D341Med (cell line): ENCODE measurements around the gene CHSY1.

Experiments used
- DNase-seq: peaks from one replicate; pipeline ENCODE4 v3.0.0; 2012; ENCODE audit warnings: low spot score

The CHSY1 gene

DNA sequence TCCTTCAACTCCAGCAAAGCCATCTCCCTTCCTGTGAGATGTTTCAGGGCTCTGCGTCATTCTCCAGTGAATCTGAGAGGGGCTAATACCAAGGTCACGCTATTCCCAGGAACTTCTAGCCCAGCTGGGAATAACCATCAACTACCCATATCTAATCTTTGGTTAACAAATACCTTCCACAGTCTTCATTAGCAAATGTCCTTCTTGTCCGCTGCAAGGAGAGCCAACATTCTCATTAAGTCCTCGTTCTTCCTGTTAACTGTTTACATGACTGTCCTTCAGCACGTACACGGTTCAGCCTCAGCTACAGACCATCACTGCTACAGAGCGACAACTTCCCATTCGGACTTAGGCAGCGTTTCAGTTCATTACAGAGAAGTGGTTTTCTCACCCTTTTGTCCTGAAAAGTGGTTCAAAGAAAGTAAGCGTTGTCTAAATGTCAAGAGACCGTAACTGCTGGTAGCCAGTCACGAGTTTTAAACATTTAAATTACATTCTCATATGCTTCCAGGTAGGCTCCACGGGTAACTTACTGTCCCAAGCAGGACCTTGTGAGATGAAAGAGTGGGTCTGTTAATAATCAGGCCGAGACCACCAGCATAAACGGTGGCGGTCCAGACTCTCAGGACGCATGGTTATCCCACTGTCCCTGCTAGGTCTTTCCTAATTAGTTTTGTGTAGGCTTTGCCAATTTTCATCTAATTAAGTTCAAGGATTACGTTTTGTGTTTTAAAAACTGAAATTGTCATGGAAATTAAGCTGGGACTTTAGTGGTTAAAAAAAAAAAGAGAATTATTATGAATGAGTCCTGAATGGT is 63.8 kb downstream of the CHSY1 start:
- DNase-seq = no peak

DNA sequence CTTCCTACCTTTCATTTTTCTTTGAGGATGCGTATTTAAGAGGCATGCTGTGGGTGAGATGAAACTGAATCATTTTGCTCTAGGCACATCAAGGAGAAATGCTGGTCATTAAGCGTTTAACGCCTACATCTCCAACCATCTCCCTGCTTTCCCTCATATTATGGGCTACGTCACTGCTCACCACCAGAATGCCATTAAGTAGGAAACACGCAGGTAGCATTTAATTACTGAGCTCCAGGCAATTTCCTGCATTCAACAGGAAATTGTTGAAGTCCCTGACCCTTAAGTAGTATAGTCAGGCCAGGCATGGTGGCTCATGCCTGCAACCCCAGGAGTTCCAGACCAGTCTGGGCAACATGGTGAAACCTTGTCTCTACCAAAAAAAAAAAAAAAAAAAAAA is 66.1 kb downstream of the CHSY1 start:
- DNase-seq = no peak

DNA sequence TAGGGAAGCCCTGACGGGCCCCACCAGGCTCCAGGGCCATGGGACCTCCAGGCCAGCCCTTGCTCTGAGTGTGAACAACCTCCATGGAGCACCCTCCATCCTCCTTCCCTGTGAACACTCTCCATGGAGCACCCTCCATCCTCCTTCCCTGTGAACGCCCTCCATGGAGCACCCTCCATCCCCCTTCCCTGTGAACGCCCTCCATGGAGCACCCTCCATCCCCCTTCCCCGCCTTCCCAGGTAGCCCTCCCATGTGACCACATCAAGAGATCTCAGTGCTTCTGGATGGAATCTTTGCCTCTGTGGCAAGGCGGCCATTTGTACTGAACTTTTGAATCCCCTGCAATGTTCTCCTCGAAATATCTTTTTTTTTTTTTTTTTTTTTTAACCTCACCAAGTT is 66.5 kb downstream of the CHSY1 start:
- no peak for DNase-seq

DNA sequence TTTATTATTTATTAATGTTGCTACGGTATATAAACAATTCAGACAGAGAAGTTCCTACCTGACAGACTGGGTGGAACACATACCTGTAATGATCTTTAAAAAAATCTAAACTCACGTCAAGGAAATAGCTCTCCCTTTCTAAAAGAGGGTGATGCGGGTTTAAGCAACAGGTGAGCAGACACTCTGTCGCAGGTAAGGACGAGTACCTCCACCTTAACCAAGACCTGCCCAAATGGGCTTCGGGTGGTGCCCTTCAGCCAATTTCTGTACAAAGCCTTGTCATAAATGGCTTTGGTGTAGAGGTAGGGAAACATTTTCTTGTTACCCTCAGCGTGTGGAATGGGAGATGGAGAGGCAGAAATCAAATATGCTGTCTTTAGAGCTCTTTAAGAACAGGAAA is 67.0 kb downstream of the CHSY1 start:
- no peak for DNase-seq

DNA sequence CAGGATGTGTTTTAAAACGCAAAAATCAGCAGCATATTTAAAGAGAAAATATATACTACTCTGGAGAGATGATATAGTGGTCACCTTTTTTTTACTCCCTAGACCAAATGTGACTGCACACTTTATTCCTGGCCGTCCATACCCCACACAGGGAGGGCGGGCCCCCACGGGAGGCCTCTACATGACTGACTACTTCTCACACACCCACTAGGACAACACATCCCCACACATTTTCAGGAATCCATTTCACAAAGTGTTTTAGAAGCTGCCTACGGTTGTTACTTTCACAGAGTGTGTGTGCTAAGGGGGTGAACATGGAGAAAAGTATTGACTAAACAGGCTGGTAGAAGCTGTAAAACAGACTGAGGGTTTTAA is 67.9 kb downstream of the CHSY1 start:
- no peak for DNase-seq

DNA sequence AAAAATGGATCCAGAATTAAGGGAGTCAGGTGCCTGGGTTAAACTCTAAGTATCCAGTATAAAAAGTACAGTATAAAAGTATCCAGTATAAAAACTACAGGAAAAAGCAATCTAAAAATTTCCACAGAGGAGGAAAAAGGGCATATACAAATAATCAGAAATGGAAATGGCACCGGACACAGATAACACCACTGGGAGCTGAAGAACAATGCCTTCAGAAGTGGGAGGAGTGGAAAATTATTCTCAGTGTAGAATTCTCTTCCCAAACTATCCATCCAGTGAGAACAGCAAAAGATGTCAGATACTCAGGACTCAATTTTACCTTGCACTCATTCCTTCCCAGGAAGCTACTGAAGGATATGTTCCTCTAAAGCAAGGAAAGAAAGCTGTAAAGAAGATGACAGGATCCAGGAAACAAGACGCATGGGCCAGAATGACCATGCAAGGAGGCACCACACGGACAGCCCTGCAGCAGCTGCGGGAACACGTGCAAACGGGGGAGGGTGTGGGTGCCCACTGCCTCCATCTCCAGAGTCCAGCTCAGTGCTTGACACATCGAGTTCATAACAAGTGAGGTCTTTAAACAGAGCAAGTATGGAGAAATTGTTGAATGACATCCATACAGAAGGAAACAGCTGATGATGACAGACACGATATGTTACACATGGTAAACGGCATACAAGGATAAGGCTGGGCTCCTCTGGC is 68.5 kb downstream of the CHSY1 start:
- no peak for DNase-seq

DNA sequence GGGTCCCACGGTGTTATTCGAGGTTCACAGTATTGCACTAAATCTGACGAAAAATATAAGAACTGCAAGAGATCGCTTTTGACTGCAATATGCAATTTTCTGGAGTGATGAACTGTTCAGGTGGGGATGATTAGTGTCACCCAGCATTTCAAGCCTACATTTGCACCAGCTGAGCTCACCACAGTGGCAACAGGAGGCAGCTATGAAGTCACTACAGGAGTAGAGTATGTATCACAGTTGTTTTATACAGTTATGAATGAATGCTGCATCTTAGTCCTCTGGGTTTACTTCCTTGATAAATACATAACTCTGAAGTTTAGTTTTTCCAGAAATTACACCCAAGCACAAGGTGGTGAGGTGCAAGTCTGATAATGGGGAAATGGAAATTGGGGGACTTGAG is 69.6 kb downstream of the CHSY1 start:
- no peak for DNase-seq

DNA sequence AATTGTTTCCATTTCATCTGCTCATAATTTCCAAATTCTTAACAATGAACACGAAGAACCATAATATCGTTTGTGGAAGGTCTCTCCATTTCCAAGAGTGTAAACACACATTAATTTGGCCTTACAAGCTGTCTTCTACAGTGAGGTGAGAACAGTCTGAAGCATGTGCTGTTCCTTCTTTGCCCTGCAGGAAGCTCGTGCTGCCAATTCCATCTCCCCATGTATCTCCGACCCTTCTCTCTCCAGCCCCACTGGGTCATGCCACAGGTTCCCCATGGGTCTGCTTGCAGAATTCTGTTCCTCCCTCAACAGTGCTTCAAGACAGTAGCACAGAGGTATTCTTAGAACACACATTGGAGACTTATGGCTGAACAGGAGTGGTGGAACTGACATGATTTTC is 70.5 kb downstream of the CHSY1 start:
- no peak for DNase-seq

DNA sequence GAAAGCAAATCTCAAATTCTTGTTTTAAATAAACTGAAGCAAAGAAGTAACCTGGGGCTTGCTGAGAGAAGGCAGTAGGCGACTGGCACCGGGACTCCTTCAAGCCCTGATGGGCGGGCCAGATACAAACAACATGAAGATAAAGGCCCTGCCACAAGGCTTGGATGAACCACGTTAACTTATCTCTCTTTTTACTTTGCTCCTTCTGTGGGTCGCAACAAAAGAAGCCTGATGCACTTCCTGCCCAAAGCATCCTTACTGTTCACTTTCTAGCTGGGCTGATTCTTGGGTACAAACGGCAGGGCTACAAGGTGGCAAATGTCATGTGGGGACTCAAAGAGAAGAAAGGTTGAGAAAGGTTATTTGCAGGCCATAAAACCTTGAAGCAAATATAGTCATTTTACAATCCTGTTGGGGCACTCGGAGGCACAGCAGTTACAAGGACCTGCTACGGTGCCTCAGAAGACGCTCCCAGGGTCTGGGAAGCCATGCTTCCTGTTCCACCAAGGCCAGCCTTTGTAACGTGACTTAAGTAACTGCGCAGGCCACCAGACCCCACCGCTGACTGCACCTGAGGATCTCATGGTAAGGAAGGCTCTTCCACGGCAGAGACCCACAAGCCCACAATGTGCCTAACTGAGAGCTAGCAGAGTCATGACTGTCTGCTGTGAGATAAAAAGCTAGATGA is 71.1 kb downstream of the CHSY1 start:
- DNase-seq = no peak

DNA sequence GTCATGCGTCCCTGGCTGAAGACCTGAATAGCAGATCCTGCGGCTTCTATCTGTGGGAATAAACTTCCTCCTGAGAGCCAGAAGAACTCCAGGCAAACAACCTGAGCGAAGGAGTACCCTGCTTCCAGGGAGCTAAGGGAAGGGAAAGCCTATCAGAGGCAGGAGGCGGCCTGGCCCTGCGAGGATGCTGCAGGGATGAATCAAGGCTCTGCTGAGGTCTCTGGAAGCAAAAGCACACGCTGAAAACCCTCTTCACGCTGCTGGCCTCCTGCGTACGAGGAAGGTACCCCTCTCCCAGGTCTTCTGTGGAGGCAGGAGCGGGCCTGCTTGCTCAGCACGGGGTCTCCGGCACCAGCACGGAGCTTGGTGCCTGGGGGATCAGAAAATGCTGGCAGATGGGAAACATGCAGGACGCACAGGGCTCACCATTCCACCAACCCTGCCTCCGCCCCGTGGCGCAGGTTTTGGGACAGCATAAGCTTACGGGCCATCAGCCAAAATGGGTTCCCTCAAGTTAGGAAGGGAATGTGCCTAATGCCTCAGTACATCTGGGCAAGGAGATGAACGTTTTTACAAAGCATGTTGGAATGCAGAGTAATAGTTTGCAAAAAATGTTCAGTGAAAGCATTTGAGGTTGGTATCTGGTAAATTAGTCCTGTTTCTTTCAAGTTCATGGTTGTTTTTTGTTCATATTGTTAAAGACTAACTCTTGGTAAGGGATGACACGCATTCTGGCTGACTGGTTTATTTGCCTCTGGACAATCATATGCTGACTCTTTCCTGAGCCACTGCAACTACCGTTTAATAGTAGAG is 72.3 kb downstream of the CHSY1 start:
- no peak for DNase-seq

DNA sequence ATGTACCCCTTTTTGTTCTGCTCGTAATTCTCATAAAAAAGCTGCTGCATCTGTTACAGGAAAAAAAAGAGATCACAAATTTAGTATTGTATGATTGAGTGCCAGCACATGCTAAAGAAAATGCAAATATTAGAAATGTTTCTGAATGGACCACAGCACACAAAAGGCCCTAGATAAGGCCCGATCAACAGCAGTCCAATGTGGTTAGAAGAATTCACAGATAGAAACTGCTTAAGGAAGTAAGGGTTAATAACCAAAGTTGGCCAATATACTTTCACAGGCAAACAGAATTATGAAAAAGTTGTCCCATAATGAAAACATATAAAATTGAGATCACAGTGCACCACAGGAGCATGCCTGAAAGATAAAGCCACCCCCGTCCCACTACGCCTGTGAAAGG is 72.9 kb downstream of the CHSY1 start:
- DNase-seq = no peak

DNA sequence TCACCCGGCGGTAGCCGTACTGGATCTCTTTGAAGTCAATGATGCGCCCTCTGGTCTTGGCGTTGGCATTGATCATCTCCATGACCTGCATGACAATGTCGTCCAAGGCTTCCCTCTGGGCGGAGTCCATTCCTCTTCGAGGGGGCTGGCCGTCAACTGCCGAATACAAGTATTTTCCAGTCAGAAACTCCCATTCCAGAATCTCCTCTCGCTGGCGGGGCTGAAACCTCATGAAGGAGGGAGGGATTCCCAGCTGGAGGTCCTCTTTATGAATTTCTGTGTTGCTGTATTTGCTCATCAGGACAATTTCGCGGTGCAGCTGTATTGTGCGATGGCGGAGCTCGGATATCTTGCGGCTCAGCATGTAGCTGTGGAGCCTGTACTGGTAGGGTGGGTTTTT is 73.4 kb downstream of the CHSY1 start:
- no peak for DNase-seq

DNA sequence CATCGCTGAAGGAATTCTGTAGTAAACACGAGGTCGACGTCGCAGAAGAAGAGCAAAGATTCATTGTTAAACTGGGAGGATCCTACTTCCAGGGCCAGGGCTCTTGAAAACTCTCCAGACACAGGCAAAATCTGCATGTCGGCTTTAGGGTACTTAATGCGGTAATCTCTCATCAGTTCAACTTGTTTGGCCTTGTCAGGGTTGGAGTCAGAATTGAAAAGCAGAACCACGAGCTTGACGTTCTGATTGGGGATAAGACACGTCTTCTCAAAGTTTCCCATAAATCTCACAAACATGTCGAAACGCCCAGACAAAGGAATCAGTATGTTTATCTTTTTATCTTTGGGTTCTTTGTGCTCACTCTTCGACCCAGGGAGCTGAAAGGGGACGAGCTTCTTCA is 74.0 kb downstream of the CHSY1 start:
- DNase-seq = no peak

DNA sequence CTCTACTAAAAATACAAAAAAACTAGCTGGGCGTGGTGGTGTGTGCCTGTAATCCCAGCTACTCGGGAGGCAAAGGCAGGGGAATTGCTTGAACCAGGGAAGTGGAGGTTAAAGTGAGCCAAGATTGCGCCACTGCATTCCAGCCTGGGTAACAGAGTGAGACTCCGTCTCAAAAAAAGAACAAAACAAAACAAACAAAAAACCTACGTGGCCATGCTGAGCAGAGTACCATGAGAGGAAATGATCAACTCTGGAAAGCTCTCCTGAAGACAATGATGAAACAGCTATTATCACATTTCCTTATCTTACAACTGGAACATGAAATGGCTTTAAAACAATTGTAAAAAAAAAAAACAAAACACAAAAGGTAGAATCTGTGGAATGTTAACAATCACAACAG is 75.2 kb downstream of the CHSY1 start:
- no peak for DNase-seq

DNA sequence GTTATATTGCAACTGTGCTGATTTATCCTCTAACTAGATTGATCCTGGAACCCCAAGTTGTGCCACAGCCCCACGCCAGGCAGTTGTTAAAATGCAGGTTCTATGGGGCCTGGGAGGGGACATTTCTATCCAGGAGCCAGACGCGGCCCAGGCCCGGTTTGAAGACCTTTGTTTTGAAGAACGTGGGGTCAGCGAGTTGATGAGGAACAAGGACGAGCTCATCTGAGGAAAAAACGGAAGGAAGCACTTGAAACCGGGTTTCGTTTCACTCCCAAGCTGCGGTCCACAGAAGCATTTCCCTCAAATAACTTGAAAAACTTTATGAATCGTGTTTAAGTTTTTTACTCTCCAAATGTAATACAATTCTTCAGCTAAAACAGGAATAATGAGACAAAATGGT is 76.4 kb downstream of the CHSY1 start:
- no peak for DNase-seq

DNA sequence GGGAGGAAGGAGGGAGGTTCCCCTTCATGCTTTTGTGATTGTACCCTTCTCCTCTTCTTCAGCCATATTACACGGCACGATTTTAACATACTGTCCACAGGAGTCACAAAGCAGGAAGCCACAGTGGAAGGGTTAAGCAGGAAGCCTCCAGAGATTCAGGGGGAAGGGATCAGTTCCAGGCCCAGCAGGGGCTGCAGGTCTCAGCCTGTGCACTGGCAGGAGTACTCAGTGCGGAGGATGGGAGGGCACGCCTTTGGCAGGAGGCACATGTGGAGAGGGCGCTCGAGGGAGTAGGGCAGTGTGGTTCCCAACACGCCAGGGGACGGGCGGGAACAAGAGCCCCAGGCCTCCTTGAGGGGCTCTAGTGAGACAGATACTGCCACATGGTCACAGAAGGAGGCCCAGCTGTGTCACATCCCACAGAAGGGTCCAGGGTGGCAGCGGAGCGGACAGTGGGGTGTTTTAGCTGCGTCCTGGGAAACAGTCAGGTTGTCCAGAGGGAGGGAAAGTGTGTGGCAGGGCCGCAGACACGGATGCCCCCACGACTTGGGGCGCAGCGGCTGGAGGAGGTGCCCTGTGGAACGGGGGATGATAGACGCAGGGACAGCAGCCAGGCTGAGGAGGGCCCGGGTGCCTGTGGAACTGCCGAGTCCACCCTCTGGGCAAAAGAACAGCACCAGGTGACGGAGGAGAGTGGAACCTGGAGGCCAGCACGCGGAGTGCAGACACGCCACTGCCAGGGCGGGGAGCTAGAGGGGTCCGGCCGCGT is 77.5 kb downstream of the CHSY1 start:
- DNase-seq = no peak

DNA sequence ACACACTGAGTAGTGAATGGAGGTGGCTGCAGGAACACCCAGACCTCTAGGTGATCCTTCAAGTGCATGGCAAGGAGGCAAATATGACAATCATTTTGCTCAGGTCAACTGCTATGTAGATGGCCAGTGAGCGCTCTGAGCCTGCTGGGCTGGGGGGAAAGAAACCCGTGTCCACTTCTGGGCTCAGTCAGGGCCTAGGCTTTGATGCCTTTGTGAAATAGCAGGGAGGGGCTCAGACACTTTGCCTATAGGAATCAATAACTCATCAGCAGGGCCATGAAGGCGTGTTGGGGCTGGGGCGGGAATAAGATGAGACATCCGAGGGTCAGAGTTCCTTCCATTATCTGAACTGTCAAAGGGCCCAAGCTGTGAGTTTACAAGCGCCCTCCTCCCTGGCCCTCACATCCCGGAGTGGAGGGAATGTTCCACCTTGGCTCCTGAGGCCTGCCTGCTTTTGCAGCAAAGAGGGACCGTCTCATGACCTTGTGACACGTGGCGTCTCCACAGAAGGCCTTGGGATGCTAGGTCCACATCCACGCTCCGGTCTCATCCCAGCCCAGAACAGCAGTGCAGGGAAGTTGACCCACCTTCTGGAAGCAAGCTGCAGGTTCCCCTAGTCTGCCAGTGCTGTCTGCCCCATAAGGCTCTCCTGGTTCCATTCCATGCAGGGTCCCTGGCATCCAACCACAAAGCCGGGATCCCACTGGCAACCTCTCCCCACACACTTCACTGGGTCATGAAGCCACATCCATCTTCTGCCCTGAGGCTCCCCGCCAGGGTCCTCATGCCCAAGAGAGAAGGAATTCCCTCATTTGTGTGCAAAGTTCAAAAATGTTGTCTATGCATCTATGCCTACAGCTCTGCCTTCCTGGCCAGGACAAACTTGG is 78.4 kb downstream of the CHSY1 start:
- DNase-seq = no peak

DNA sequence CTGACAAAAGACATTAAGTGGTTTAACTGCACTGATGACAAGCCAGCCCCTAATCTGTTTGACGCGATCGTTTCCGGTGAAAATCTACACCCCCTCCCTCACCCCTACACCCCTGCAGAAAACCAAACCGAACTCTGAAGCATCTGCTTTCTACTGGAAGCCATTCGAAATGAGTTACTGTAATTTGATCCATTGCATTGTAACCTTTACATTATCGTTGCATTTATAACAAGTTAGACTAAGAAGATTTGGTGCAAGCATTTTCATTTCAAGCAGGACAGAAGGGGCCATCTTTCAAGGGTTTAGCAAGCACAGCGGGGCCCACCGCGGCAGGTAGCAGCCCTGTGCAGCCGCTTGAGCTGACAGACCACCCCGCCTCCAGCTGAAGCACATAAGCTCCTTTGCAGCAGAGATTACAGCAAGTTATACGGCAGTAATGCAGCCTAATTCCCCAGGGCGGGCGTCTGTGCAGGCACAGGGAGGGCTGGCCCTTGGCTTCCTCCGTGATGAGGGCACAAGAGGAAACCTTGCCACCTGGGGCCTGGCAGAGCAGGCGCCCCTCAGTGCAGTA is 79.3 kb downstream of the CHSY1 start:
- DNase-seq = peak; percentile 76

DNA sequence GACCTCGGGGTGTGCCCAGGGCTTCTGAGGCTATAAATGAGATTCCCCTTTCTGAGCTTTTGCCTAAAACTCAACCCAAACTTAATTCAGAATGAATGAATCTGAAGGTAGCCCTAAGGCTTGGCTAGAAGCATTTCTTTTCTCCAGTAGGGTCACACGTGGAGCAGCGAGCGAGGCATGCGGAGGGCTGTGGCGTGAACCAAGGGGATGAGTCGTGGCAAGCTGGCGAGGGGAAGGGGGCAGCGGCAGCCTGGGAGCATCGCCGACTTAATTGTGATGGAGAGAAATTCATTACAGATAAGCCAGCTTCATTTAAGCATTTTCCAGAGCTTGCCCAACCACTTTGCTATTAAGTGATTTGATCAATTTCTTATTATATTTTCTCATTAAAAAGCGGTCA is 79.9 kb downstream of the CHSY1 start:
- no peak for DNase-seq
